Measurements from ENCODE around the gene FOCAD.

The FOCAD gene

GRCh38 chr9:20988061-20988460, 304.0 kb downstream of the FOCAD start:
- peaks cover 54% of the 10 kb centered on the region for H3K36me3 ChIP-seq (ENCODE audit: control insufficient read depth, insufficient read depth, low read length)
- no peaks in the 10 kb centered on the region for H3K9me3 ChIP-seq (ENCODE audit: control insufficient read depth, low read length)
- H3K4me3 ChIP-seq (ENCODE audit: extremely low read depth, insufficient read depth, low read length, poor library complexity, severe bottlenecking), result no peak overlapping the region
- 80% methylated on average over 1 of the region's 3 CpGs; no CpG with 5 or more reads in 1 of the 2 experiments for WGBS, 2 experiments (ENCODE audit: insufficient coverage in 2 of 2)
- H3K27ac ChIP-seq (ENCODE audit: low read depth, low read length, severe bottlenecking), result no peak overlapping the region
- no peaks in the 10 kb centered on the region for H3K4me1 ChIP-seq (ENCODE audit: control insufficient read depth, insufficient read depth, low read length, poor library complexity, severe bottlenecking)

DNA sequence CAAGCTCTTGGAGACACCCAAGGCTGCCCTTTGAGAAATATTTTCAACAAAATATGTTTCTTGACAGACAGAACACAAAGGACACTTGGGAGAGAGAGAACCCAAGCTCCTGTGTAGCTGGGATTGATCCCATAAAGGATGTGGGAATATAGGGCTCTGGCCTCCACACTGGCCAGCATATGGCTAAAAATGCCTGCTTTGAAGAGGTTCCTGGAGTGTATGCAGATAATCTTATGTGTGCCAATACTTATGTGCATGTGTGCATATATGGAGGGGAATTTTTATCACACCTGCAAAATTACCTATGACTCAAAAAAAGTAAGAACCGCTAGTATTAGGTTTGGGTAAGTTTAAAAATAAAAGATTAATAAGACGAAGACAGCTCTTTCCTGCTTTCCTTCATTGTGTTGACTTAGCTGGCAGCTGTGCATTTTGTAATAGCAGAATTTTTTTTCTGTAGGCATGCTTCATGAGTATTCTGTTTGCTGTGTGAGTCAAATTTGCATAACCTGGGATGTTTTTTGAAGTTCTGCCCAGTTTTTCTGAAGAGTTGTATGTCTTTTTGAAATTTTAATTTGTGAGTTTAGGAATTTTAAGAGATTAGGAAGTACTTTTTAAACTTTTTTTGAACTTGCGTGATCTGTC, 304.7 kb downstream of the FOCAD start:
- WGBS, 2 experiments (ENCODE audit: insufficient coverage in 2 of 2), result 80% methylated on average over 1 of the region's 3 CpGs; no CpG with 5 or more reads in 1 of the 2 experiments
- H3K36me3 ChIP-seq (ENCODE audit: control insufficient read depth, insufficient read depth, low read length), result peaks cover 60% of the 10 kb centered on the region
- no peaks in the 10 kb centered on the region for H3K4me1 ChIP-seq (ENCODE audit: control insufficient read depth, insufficient read depth, low read length, poor library complexity, severe bottlenecking)

DNA sequence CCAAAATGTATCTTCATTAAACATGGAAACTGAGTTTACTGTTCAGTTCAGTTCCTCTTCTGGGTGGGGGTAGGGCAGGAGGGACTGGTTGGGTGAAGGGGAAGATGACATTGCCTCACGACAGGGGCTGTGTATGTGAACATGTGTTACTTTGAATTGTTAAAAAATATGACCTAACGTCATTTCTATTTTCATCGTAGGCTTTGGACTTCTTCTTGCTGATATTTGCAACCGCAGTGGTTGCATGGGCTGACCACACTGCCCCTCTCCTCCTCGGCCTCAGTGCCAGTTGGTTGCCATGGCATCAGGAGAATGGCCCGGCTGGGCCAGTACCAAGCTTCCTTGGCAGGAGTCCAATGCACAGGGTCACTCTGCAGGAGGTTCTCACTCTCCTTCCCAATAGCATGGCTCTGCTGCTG, 305.9 kb downstream of the FOCAD start:
- peaks cover 66% of the 10 kb centered on the region for H3K36me3 ChIP-seq (ENCODE audit: control insufficient read depth, insufficient read depth, low read length)

More for the DNA sequence above, 304.7 kb downstream of the FOCAD start:
- Histone ChIP-seq H3K4me3 (ENCODE audit: extremely low read depth, insufficient read depth, low read length, poor library complexity, severe bottlenecking) (no peak overlapping the region), H3K27ac (ENCODE audit: low read depth, low read length, severe bottlenecking) (no peak overlapping the region), H3K9me3 (ENCODE audit: control insufficient read depth, low read length) (no peaks in the 10 kb centered on the region)

GRCh38 chr9:20990867-20991266, 306.8 kb downstream of the FOCAD start:
- WGBS, 2 experiments (ENCODE audit: insufficient coverage in 2 of 2), result 80 to 93% methylated on average over 1 to 2 of the region's 2 CpGs
- H3K4me3 ChIP-seq (ENCODE audit: extremely low read depth, insufficient read depth, low read length, poor library complexity, severe bottlenecking), result no peak overlapping the region
- H3K27ac ChIP-seq (ENCODE audit: low read depth, low read length, severe bottlenecking), result no peak overlapping the region
- H3K9me3 ChIP-seq (ENCODE audit: control insufficient read depth, low read length), result no peaks in the 10 kb centered on the region
- no peaks in the 10 kb centered on the region for H3K4me1 ChIP-seq (ENCODE audit: control insufficient read depth, insufficient read depth, low read length, poor library complexity, severe bottlenecking)
- H3K36me3 ChIP-seq (ENCODE audit: control insufficient read depth, insufficient read depth, low read length), result peaks cover 68% of the 10 kb centered on the region

More for the DNA sequence above, 305.9 kb downstream of the FOCAD start:
- Histone ChIP-seq H3K9me3 (ENCODE audit: control insufficient read depth, low read length) (no peaks in the 10 kb centered on the region), H3K4me1 (ENCODE audit: control insufficient read depth, insufficient read depth, low read length, poor library complexity, severe bottlenecking) (no peaks in the 10 kb centered on the region), H3K4me3 (ENCODE audit: extremely low read depth, insufficient read depth, low read length, poor library complexity, severe bottlenecking) (no peak overlapping the region), H3K27ac (ENCODE audit: low read depth, low read length, severe bottlenecking) (no peak overlapping the region)
- 95 to 96% methylated on average over 6 of the region's 6 CpGs for WGBS, 2 experiments (ENCODE audit: insufficient coverage in 2 of 2)

GRCh38 chr9:20994486-20994885, 310.4 kb downstream of the FOCAD start:
- H3K36me3 ChIP-seq (ENCODE audit: control insufficient read depth, insufficient read depth, low read length), result peaks cover 60% of the 10 kb centered on the region
- H3K27ac ChIP-seq (ENCODE audit: low read depth, low read length, severe bottlenecking), result no peak overlapping the region
- H3K4me1 ChIP-seq (ENCODE audit: control insufficient read depth, insufficient read depth, low read length, poor library complexity, severe bottlenecking), result no peaks in the 10 kb centered on the region
- H3K9me3 ChIP-seq (ENCODE audit: control insufficient read depth, low read length), result no peaks in the 10 kb centered on the region
- no peak overlapping the region for H3K4me3 ChIP-seq (ENCODE audit: extremely low read depth, insufficient read depth, low read length, poor library complexity, severe bottlenecking)
- WGBS, 2 experiments (ENCODE audit: insufficient coverage in 2 of 2), result 100% methylated on average over 1 of the region's 3 CpGs; no CpG with 5 or more reads in 1 of the 2 experiments

- H3K4me3 ChIP-seq (ENCODE audit: extremely low read depth, insufficient read depth, low read length, poor library complexity, severe bottlenecking), result no peak overlapping the region
- H3K36me3 ChIP-seq (ENCODE audit: control insufficient read depth, insufficient read depth, low read length), result peaks cover 55% of the 10 kb centered on the region
- no peak overlapping the region for H3K27ac ChIP-seq (ENCODE audit: low read depth, low read length, severe bottlenecking)
- 100% methylated on average over 1 of the region's 2 CpGs; no CpG with 5 or more reads in 1 of the 2 experiments for WGBS, 2 experiments (ENCODE audit: insufficient coverage in 2 of 2)
- H3K9me3 ChIP-seq (ENCODE audit: control insufficient read depth, low read length), result no peaks in the 10 kb centered on the region
- no peaks in the 10 kb centered on the region for H3K4me1 ChIP-seq (ENCODE audit: control insufficient read depth, insufficient read depth, low read length, poor library complexity, severe bottlenecking)
These were observed 311.6 kb downstream of the FOCAD start for GRCh38 chr9:20995616-20996015.

- peaks cover 46% of the 10 kb centered on the region for H3K36me3 ChIP-seq (ENCODE audit: control insufficient read depth, insufficient read depth, low read length)
- no peak overlapping the region for H3K4me3 ChIP-seq (ENCODE audit: extremely low read depth, insufficient read depth, low read length, poor library complexity, severe bottlenecking)
- WGBS, 2 experiments (ENCODE audit: insufficient coverage in 2 of 2), result 100% methylated on average over 2 of the region's 2 CpGs; no CpG with 5 or more reads in 1 of the 2 experiments
- no peaks in the 10 kb centered on the region for H3K4me1 ChIP-seq (ENCODE audit: control insufficient read depth, insufficient read depth, low read length, poor library complexity, severe bottlenecking)
- no peaks in the 10 kb centered on the region for H3K9me3 ChIP-seq (ENCODE audit: control insufficient read depth, low read length)
- no peak overlapping the region for H3K27ac ChIP-seq (ENCODE audit: low read depth, low read length, severe bottlenecking)
These were observed 312.8 kb downstream of the FOCAD start for GRCh38 chr9:20996809-20997208.

GRCh38 chr9:20997503-20998076, 313.5 kb downstream of the FOCAD start:
- H3K4me3 ChIP-seq (ENCODE audit: extremely low read depth, insufficient read depth, low read length, poor library complexity, severe bottlenecking), result no peak overlapping the region
- peaks cover 40% of the 10 kb centered on the region for H3K36me3 ChIP-seq (ENCODE audit: control insufficient read depth, insufficient read depth, low read length)
- no peak overlapping the region for H3K27ac ChIP-seq (ENCODE audit: low read depth, low read length, severe bottlenecking)
- no peaks in the 10 kb centered on the region for H3K9me3 ChIP-seq (ENCODE audit: control insufficient read depth, low read length)
- no peaks in the 10 kb centered on the region for H3K4me1 ChIP-seq (ENCODE audit: control insufficient read depth, insufficient read depth, low read length, poor library complexity, severe bottlenecking)
- WGBS, 2 experiments (ENCODE audit: insufficient coverage in 2 of 2), result 80 to 100% methylated on average over 1 of the region's 2 CpGs

- no peak overlapping the region for H3K4me3 ChIP-seq (ENCODE audit: extremely low read depth, insufficient read depth, low read length, poor library complexity, severe bottlenecking)
- no peaks in the 10 kb centered on the region for H3K9me3 ChIP-seq (ENCODE audit: control insufficient read depth, low read length)
- H3K27ac ChIP-seq (ENCODE audit: low read depth, low read length, severe bottlenecking), result no peak overlapping the region
- peaks cover 11% of the 10 kb centered on the region for H3K36me3 ChIP-seq (ENCODE audit: control insufficient read depth, insufficient read depth, low read length)
- H3K4me1 ChIP-seq (ENCODE audit: control insufficient read depth, insufficient read depth, low read length, poor library complexity, severe bottlenecking), result no peaks in the 10 kb centered on the region
- no CpG with 5 or more reads among the region's 1 CpG for WGBS, 2 experiments (ENCODE audit: insufficient coverage in 2 of 2)
These were observed 317.5 kb downstream of the FOCAD start for GRCh38 chr9:21001581-21001980.

- 83% methylated on average over 1 of the region's 2 CpGs; no CpG with 5 or more reads in 1 of the 2 experiments for WGBS, 2 experiments (ENCODE audit: insufficient coverage in 2 of 2)
- no peaks in the 10 kb centered on the region for H3K4me1 ChIP-seq (ENCODE audit: control insufficient read depth, insufficient read depth, low read length, poor library complexity, severe bottlenecking)
- H3K4me3 ChIP-seq (ENCODE audit: extremely low read depth, insufficient read depth, low read length, poor library complexity, severe bottlenecking), result no peak overlapping the region
- H3K27ac ChIP-seq (ENCODE audit: low read depth, low read length, severe bottlenecking), result no peak overlapping the region
- no peaks in the 10 kb centered on the region for H3K9me3 ChIP-seq (ENCODE audit: control insufficient read depth, low read length)
- H3K36me3 ChIP-seq (ENCODE audit: control insufficient read depth, insufficient read depth, low read length), result peaks cover 6% of the 10 kb centered on the region
These were observed 318.0 kb downstream of the FOCAD start for GRCh38 chr9:21002040-21002439.
